Right lung (tissue), 10 donors: Measurements from ENCODE around the gene INTS15. TPM values are rescaled to one million over a fixed set of nuclear protein-coding genes. Genes with fewer than 3 reads are reported as not detected.

Experiments
- DNase-seq, 2 donors: peaks; one replicate each; pipeline ENCODE4 v3.0.0-alpha.2; 2013
- long read RNA-seq, 8 donors: transcript quantifications; one replicate each; lab custom pipeline, GENCODE V29; 2026
- polyA plus RNA-seq, 5 donors: library from polyadenylated mRNA; unstranded; fragments of 120-200 nt; gene quantifications; one replicate each; pipeline versions ENCODE4 v1.2.1 to v1.2.3, GENCODE V29; 2013; ENCODE audit warnings: inconsistent platforms in 1 of 5, low replicate concordance in 1 of 5; ENCODE audit not compliant: insufficient read length in 5 of 5, insufficient read depth in 1 of 5

The INTS15 gene
- polyA plus RNA-seq: 10 to 100 TPM; 28.8 to 48.1 (median 43.1) TPM
- long read RNA-seq, donor 1, partial matches to known transcripts: 0 of 2 reads
- long read RNA-seq, donor 1, other reads (novel, unspliced or antisense): 0 of 2 reads
- long read RNA-seq, donor 2, transcript C7orf26-201 (6 exons, 2,182 nt): major isoform, 6 of 6 reads
- long read RNA-seq, donor 2, partial matches to known transcripts: 0 of 6 reads
- long read RNA-seq, donor 2, other reads (novel, unspliced or antisense): 0 of 6 reads
- long read RNA-seq, donor 3, partial matches to known transcripts: 8 of 11 reads
- long read RNA-seq, donor 3, other reads (novel, unspliced or antisense): 0 of 11 reads
- long read RNA-seq, donor 4, partial matches to known transcripts: 5 of 9 reads
- long read RNA-seq, donor 4, other reads (novel, unspliced or antisense): 0 of 9 reads
- long read RNA-seq, donor 5, partial matches to known transcripts: 9 of 13 reads
- long read RNA-seq, donor 5, other reads (novel, unspliced or antisense): 0 of 13 reads
- long read RNA-seq, donor 6, transcript C7orf26-201 (6 exons, 2,182 nt): major isoform, 12 of 12 reads
- long read RNA-seq, donor 6, partial matches to known transcripts: 0 of 12 reads
- long read RNA-seq, donor 6, other reads (novel, unspliced or antisense): 0 of 12 reads
- long read RNA-seq, donor 7, transcript C7orf26-201 (6 exons, 2,182 nt): major isoform, 7 of 7 reads
- long read RNA-seq, donor 7, partial matches to known transcripts: 0 of 7 reads
- long read RNA-seq, donor 7, other reads (novel, unspliced or antisense): 0 of 7 reads
- long read RNA-seq, donor 8, partial matches to known transcripts: 0 of 4 reads
- long read RNA-seq, donor 8, other reads (novel, unspliced or antisense): 0 of 4 reads

GRCh38 chr7:6589829-6590644 is at the start of gene INTS15:
Gene INTS15 (plus strand): TSS chr7:6590021. CDS start chr7:6590284, 263 bp downstream.
- peak; percentile 82 to 83 for DNase-seq

DNA sequence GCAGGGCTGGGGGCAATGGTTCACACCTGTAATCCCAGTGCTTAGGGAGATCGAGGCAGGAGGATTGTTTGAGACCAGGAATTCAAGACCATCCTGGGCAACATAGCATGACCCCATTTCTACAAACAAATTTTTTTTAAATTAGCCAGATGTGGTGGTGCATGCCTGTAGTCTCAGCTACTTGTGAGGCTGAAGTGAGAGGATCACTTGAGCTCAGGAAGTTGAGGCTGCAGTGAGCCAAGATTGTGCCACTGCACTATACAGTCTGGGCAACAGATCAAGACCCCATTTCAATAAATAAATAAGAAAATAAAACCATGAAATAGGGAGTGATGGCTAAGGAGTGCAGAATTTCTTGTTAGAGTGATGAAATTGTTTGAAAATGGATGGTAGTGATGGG is 47.5 kb upstream of the INTS15 start:
- DNase-seq: no peak

DNA sequence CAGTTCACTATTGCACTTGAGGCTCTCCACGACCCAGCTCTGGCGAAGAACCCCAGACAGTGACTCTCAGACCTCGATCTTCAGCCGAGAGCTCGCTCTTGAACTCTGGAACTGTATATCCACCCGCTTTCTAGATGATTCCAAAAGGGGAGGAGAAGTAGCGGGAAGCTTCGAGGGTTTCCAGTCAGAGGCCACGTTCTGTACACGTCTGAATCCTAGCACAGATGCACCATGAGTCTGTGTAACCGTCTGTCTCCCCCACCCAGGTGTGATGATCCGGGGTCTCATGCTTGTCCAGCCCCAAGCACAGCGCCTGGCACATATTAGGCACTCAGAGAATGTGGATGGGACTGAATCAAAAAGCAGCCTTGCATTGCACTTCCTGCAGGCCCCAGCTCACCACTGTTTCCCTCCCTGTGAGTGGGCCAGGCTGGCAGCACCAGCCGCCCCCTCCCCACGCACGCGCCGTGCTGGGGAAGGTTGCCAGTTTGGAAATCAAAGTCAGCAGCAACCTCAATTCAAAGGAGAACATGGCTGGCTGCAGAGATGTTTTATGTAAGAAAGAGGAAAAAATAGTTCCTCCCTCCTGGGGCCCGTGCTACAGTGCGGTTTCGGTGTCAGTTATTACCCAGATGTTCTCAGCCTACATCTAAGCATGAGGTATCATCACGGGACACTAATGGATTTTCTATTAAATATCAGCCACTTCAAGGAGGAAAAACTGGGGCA is 44.3 kb upstream of the INTS15 start:
- DNase-seq: no peak

- DNase-seq: no peak
Observed at GRCh38 chr7:6546498-6547251, 43.1 kb upstream of the INTS15 start.

- DNase-seq: no peak
Observed at GRCh38 chr7:6547400-6547799, 42.4 kb upstream of the INTS15 start.

DNA sequence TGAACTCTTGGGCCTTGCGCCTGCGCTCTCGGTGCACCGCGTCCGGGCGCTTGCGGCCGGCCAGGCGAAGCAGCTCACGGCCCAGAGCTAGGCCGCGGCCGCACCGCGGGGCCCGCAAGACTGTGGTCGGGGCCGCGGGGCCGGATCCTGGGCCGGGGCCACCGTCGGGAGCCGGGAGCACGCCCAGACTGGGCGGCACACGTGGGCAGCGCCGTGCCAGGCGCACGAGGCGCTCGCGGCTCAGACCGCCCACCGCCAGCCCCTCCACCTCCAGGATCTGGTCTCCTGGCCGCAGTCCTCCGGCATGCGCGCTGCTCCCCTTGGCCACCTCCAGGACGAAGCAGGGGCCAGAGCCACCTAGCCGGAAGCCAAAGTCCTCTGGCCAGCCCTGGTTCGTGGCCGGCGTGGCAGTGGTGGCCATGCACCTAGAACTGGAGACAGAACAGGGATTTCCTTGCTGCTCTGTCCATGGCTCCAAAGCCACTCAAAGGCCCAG is 38.8 kb upstream of the INTS15 start, which contains the start of gene GRID2IP:
TSS of gene GRID2IP (minus strand) at position 446 of the 496 bp plus-strand sequence. CDS start at position 421, 25 bp downstream.
- DNase-seq: no peak

- no peak for DNase-seq
Observed at GRCh38 chr7:6553448-6554044, 36.3 kb upstream of the INTS15 start.

DNA sequence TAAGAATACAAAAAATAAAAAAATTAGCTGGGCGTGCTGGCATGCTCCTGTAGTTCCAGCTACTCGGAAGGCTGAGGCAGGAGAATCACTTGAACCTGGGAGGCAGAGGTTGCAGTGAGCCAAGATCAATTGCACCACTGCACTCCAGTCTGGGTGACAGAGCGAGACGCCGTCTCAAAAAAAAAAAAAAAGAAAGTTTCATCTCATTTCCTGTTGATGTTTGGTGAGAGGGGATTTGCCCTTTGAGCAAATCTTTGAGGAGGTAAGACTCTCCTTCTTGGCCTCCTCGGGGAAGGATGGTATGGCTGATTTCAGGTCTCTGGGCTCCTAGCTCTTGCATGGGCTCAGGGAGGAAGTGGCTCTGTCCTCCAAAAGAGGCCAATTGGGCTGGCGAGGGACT is 35.0 kb upstream of the INTS15 start:
- DNase-seq: no peak

- DNase-seq: no peak
Observed at GRCh38 chr7:6556196-6556595, 33.6 kb upstream of the INTS15 start.

GRCh38 chr7:6558837-6559236 is 31.0 kb upstream of the INTS15 start:
- DNase-seq: no peak

DNA sequence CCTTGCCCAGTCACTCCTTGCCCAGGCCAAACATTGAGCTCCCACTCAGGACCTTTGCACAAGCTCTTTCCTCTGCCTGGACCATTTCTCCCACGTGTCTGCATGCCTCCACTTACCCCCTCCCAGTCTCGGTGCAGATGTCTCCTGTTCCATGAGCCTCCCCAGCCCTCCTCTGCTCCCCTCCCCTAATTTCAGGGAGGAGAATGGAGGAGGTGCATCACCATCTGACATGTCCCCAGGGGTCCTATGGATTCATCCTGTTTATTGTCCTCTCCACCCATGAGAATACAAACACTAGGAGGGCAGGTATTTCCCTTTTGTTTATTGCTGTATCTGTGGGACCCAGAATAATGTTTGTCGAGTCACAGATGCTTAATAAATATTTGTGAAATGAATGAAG is 29.9 kb upstream of the INTS15 start:
- no peak for DNase-seq

- no peak for DNase-seq
Observed at GRCh38 chr7:6562106-6562505, 27.7 kb upstream of the INTS15 start.

DNA sequence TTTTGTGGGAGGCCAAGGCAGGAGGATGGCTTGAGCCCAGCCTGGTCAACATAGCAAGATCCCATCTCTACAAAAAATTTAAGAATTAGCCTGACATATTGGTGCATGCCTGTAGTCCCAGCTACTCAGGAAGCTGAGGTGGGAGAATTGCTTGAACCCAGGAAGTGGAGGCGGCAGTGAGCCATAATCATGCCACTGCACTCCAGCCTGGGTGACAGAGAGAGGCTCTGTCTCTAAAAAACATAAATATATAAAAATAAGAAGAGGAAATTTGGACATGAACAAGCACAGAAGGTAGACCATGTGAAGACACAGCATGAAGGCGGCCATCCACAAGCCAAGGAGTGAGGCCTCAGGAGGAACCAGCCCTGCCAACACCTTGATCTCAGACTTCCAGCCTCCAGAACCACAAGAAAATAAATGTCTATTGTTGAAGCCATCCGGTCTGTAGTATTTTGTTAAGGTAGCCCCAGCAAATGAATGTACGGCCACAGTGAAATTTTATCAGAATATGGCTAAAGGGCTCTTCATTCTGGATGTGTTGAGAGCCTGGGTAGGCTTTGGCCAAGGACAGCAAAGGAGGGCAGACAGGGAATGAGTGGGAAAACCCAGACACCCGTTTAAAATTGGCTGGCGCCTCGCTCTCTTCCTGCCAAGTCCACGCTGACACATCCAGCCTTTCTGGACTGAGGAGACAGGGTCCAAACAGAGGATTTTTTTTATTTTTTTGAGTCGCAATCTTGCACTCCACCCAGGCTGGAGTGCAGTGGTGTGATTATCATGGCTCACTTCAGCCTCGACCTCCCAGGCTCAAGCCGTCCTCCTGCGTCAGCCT is 25.7 kb upstream of the INTS15 start:
- DNase-seq: no peak

- DNase-seq: no peak
Observed at GRCh38 chr7:6565655-6566054, 24.2 kb upstream of the INTS15 start.

- DNase-seq: no peak
Observed at GRCh38 chr7:6567886-6568285, 21.9 kb upstream of the INTS15 start.

DNA sequence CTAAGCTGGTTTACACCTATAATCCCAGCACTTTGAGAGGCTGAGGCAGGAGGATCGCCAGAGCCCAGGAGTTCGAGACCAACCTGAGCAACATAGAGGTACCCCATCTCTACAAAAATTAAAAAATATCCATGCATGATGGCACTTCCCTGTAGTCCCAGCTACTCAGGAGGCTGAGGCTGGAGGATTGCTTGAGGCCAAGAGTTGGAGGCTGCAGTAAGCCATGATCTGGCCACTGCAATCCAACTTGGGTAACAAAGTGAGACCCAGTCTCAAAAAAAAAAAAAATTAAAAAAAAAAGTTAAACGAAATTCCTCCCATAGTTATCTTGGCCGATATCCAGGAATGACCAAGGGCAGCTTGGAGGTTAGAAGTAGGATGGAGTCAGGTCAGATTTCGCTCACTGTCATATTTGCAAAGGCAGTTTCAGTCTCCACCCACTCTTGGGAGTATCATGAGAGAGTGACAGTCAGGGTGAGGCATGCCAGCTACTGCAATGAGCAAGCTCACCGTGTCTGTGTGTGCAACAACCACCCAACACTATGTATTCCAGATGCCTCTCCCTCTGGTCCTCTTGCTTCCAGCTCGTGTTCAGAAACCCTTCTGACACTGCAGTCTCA is 18.6 kb upstream of the INTS15 start:
- DNase-seq: no peak

- DNase-seq: no peak
Observed at GRCh38 chr7:6575281-6576023, 14.4 kb upstream of the INTS15 start.
